IPS-11a (cell line): ENCODE results near the gene SEMA5A.

Source experiments
- H3K4me3 ChIP-seq: one replicate; pipeline ENCODE4 v1.5.1; 2013; ENCODE audit warnings: low read depth, low read length, control low read depth

The SEMA5A gene, protein sequence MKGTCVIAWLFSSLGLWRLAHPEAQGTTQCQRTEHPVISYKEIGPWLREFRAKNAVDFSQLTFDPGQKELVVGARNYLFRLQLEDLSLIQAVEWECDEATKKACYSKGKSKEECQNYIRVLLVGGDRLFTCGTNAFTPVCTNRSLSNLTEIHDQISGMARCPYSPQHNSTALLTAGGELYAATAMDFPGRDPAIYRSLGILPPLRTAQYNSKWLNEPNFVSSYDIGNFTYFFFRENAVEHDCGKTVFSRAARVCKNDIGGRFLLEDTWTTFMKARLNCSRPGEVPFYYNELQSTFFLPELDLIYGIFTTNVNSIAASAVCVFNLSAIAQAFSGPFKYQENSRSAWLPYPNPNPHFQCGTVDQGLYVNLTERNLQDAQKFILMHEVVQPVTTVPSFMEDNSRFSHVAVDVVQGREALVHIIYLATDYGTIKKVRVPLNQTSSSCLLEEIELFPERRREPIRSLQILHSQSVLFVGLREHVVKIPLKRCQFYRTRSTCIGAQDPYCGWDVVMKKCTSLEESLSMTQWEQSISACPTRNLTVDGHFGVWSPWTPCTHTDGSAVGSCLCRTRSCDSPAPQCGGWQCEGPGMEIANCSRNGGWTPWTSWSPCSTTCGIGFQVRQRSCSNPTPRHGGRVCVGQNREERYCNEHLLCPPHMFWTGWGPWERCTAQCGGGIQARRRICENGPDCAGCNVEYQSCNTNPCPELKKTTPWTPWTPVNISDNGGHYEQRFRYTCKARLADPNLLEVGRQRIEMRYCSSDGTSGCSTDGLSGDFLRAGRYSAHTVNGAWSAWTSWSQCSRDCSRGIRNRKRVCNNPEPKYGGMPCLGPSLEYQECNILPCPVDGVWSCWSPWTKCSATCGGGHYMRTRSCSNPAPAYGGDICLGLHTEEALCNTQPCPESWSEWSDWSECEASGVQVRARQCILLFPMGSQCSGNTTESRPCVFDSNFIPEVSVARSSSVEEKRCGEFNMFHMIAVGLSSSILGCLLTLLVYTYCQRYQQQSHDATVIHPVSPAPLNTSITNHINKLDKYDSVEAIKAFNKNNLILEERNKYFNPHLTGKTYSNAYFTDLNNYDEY

DNA sequence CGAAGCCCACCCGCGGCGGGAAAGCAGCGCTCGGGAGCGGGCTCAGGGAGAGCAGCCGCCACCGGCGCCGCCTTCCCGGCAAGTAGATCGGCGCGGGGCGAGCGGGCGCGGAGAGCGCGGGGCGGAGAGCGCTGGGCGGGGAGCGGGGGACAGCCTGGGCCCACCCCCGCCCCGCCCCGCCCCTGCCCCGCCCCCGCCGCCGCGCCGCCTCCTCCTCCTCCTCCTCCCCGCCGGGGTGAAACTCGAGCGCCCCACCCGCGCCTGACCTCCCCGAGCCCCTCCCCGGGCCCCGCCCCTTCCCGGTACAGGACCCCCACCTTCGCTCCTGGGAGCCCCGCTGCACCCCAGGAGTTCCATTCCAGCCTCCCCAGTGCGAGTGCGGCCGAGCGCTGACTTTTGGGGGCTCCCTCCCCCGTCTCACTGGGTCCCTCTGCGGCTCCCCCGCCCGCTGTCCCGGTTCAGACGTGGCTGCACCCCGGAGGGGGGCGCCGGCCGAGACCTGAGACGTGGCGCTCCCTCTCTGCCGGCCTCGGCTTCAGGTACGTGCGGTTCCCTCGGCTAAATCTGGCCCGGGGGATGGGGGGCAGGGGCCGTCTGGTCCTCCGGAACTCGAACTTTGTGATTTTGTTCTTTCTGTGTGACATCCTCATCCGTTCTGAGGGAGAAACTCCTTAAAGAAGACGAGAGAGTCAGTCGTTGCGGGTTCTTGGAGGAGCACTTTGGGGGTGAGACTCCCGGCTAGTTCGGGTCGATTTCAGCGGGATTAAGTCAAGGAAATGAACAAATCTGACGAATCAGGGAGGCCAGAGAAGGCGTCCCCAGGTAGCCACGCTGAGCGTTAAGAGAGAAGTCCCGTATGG, at the start of gene SEMA5A:
Gene SEMA5A, minus strand, starts transcription at position 84 of the 860 bp plus-strand sequence. CDS start 166,129 bp downstream, outside the sequence.
- peak within 1 kb of the TSS; percentile 66 for H3K4me3 ChIP-seq

DNA sequence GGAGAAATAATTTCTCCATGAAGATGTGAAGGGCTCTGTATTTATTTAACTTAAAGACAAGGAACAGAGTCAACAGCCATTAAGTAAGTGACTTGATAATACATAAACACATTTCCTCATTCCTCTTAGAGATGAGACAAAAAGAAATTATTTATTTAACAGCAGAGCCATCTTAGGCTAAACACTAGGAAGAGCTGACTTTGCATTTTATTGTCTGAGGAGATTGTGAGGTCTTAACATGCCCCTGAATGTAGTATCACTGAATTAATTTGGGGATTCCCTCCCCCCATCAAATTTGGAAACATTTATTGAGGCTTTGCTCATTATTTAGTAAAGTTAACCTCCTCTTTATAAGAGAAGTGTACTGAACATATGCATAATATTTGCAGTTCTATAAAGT, 49.0 kb upstream of the SEMA5A start:
- H3K4me3 ChIP-seq = no peak overlapping the region

DNA sequence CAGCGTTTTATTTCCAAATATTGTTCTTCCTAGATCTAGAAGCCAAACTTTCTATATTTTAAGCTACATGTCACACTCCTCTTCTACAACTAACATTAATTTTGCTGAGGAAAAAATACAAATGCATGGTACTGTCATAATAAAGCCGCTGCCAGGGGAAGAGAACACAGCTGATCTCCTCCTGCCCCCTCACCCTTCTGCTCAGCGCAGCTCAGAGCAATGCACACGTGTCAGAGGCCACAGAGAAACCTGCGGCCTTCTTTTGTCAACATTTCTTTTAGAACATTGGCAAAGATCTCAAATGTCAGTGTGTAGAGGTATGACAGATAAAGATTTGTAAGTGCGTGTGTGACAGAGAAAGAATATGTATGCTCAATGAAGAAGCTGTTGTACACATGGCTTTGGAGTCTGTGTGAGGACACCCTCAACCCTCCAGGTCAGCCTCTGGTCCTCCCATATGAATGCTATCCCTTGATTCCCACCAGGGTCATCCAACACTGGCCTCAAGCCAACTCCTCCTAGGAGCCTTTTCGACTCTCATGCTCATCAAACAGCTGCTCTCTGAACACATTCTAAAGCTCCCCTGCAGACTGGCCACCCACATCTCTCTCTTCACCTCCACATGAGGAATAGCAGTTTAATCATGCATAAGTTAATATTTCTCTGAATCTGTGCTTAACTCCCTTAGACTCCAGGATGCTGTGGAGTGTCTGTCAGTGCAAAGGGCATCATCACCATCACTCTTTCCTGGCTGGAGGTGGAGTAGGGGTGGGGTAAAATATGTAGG, 43.4 kb upstream of the SEMA5A start:
- no peak overlapping the region for H3K4me3 ChIP-seq

DNA sequence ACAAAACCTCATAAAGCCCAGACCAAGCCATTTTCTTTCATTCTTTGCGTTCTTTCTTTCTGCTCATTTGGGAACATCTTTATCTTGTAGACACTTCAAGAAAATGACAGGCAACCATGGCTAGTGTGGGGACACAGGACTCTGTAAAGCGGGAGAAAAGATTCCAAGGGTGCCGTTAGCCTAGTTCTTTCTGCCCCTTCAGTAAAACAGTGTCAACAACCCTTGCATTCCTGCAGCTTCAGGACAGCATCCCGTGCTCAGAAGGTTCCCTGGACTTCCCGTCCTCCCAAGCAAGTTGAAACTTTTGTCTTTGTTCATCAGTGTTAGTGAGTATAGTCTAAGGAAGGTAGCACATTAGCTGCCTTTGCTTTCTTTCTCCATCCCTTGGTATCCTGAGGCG, 42.4 kb upstream of the SEMA5A start:
- H3K4me3 ChIP-seq = no peak overlapping the region

DNA sequence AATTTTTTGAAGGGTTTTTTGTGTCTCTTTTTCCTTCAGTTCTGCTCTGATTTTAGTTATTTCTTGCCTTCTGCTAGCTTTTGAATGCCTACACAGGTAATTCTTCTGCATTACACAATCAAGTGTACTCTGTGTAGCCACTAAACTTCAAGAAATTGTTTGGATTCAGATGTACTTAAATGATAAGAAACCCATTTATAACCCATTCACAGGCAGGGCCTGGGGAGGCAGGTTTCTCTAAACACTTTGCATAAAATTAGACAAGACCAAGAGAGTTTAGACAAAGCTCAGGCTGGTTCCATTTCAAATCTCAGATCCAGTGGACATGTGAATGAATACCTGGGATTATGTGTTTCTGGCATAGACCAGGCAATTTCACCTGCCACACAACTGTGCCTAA, 41.3 kb upstream of the SEMA5A start:
- no peak overlapping the region for H3K4me3 ChIP-seq

DNA sequence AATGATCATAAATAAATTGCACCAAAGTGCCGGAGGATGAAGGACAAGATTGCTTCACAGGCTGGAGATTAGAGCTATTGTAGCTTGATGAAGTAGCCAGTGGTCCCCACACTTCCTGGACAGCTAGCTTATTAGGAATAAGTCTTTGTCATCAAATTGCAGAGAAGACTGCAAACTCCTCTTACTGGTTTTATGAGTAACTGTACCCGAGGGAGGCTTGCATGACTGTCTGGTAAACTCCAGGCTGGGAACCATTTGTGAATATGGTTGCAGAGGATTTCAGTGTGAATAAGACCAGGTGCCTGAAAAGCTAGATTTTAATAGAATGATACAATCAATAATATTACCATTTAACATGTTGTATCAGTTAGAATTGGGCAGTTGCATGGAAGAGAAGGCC, 36.5 kb upstream of the SEMA5A start:
- H3K4me3 ChIP-seq = no peak overlapping the region

DNA sequence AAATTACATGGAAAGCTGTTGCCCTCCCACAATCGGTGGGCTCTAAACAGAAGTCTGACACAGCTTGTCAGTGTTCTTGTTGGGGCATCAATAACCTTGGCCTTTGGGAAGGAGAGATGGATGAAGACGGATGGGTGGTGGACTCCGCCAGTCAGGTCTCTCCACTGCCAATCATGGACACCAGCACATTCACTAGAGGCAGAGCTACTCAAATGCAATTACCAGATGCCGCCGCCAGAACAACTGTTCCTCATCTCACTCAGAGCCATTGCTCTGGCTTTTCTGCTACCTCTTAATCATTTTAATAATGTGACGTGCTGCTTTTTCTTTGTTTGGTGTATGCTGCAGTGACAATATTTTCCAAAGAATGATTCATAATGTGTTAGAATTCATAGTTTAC, 27.9 kb upstream of the SEMA5A start:
- no peak overlapping the region for H3K4me3 ChIP-seq

DNA sequence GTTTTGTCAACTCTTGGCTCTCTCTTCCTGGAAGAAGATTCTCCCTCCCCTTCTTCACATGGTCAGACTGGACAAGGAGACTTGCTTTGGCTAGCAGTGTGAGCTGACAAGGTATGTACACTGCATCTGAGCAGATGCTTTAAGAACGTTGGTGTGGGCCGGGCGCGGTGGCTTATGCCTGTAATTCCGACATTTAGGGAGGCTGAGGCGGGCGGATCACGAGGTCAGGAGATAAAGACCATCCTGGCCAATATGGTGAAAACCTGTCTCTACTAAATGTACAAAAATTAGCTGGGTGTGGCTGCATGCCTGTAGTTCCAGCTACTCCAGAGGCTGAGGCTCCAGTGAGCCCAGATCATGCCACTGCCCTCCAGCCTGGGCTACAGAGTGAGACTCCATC, 26.4 kb upstream of the SEMA5A start:
- no peak overlapping the region for H3K4me3 ChIP-seq

DNA sequence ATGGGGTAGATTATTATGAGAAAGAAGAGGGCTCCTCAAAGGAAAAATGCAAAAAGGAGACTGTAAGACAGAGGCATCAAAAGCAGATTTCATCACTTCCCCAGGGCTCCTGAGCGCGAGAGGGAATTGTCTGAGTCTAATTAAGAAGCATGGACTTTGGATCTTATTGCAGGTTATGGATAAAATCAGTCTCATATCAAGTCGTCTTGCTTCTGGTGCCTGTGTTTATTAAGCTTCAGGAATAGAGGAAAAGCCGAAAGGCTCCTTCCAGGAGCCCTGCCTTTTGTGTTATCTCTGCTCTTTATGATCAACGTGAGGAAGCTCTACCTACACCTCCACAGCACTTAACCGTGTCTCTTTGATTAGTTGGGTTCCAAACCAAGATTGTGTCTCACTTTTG, 25.0 kb upstream of the SEMA5A start:
- no peak overlapping the region for H3K4me3 ChIP-seq

DNA sequence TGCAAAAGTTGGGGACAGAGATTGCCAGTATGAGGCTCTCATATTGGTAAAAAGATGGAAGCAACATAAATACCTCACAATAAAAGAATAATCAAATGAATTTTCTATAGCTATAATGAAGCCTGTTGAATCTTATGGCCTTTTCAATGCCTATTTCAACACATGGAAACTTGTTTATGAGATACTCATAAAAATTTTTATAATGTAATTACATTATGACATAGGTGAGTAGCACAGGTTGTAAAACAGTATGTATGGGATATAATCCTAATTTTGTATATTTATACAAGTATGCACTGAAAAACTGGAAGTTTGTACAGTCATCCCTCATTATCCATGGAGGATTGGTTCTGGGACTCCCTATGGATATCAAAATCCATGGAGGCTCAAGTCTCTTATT, 21.2 kb upstream of the SEMA5A start:
- H3K4me3 ChIP-seq = no peak overlapping the region

DNA sequence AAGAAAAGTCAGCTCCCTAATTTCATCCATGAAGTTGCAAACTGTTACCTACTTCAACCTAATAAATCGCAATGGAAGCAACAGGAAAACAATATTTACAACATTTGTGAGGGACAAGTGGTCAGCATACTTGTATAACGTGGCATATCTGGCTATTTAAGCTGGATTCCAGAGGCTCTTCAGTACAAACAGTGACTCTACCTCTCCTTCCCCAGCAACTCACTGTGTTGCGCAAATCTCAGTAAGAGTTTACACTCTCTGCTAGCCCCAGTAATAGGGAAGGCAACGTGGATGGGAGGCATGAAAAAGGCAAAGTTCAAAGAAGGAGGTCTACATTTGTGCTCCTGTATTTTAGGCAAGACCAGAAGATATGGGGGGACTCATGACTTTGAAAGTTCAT, 18.9 kb upstream of the SEMA5A start:
- no peak overlapping the region for H3K4me3 ChIP-seq

DNA sequence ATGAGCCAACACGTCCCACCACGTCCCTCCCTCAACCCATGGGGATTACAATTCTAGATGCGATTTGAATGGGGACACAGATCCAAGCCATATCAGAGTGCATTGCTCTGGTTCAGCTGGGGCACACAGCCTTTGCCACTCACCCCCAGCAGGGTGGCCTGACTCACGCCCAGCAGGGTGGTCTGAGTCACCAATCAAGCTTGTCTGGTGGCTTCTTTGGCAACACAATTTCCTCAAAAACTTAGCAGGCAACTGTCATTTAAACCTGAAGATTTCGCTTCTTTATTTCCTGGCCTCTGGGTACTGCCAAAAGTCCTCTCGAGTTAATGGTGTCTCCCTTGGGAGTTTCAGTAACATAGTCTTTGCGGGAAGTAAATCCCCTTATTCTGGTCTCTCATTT, 16.3 kb upstream of the SEMA5A start:
- H3K4me3 ChIP-seq = no peak overlapping the region

DNA sequence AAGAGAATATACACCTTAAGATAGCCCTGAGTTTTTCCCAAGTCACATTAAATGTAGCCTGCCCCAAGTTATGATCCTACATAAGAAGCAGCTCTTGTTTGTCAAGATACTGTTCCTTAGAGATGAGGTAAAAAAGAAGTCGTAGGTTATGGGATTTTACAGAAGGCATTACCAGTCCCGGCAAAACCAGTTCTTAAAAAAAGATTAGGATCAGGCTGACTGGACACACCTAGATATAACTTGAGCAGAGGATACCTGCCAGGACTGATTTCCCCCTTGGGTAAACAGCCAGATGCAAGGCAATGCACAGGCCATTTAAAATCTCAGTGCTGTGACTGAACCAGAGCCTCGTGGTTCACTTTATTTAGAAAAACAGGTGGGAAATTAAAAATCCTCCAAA, 14.1 kb upstream of the SEMA5A start:
- H3K4me3 ChIP-seq = no peak overlapping the region

DNA sequence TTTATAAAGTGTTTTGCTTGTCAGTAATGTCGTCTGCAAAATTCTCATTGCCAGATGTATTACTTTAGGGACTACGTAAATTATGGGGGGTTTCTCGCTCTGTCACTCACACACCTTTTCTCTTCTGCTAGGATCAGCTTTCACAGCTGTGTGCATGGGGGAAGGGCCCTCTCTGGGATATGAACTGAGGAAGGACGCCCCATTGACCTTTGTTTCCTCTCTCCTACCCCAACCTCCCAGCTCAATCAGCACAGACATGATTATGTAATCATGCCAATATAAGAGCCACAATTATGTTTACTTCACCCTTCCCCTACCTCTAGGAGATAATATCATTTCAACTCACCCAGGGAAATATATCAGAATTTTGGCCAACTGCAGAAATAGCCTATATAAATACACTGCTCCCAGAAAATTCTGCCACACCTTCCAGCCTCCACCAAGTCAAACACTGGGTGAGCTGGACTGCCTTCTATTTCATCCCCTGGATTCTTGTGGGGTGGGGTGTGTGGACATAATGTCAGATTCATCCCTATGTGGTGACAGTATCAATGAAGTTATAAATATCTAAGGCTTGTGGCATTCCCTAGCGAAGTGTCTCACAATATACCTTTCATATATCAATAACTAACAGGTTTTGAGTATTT, 12.6 kb upstream of the SEMA5A start:
- H3K4me3 ChIP-seq = no peak overlapping the region

DNA sequence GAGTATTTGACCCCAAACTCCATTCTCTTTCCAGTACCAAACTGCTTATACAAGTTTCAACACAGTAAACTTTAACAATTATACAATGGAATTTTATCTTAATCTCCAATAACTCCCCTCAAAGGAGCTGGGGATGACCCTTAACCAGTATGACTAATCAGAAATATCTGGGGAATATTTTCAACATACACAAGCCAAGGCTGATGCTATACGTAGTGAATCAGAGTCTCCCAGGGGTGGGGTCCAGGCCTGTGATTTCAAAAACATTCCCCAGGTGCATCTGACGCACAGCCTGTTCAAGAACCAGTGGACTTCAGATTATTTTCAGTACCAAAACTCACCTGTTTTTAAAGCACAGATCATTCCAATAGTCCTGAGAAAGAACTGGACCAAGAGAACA, 11.8 kb upstream of the SEMA5A start:
- no peak overlapping the region for H3K4me3 ChIP-seq

DNA sequence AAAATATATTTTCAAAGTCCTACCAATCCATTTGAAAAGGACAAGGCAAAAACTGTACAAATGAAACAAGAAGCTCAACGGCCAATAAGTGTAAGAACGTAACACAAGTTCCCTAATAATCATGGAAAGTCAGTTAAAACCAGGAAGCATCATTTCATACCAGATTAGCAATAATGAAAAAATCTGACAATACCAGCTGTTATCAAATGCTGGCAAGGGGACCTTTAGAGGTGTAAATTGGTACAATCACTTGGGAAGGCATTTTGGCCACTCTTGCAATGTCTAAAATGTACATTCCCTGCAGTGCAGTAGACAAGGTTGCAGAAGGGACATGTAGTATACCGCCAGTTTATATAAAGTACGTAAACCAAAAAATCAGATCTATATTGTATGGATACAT, 10.1 kb upstream of the SEMA5A start:
- no peak overlapping the region for H3K4me3 ChIP-seq

DNA sequence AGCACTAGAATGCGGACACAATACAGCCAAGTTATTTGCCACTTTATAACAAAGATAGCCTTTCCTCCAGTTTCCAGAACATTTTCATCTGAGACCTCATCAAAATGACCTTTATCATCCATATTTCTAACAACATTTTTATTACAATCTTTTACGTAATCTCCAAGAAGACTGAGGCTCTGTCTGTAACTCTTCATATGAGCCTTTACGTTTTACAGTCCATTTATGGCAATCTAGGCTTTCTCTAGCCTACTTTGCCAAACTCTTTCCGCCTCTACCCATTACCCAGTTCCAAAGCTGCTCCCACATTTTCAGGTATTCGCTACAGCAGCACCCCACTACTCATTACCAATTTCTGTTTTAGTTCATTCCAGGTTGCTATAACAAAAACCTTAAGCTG, 8.2 kb upstream of the SEMA5A start:
- no peak overlapping the region for H3K4me3 ChIP-seq

DNA sequence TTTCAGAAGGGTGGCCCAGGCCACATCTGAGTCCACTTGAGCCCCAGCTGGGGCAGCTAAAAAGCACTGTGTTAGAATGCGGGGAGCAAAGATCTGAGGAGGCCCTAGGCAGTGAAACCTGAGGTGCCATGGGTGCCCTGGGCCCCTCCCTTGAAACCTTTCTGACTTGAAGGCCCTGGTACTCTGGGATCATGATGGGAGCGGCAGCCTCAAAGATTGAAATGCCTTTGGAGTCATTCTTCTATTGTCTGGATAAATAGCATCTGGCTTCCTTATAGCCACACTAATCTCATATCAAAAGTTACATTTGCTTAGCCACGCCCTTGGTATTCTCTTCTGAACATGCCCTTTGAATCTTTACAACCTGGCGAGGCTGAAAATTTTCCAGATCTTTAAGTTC, 7.7 kb upstream of the SEMA5A start:
- no peak overlapping the region for H3K4me3 ChIP-seq
